ENCODE results near the gene METAP2. TPM values are rescaled to one million over a fixed set of nuclear protein-coding genes. Genes with fewer than 3 reads are reported as not detected.

METAP2 gene
- total and polyA plus RNA-seq, 8 donors = 56.3 to 141 (median 112) TPM

DNA sequence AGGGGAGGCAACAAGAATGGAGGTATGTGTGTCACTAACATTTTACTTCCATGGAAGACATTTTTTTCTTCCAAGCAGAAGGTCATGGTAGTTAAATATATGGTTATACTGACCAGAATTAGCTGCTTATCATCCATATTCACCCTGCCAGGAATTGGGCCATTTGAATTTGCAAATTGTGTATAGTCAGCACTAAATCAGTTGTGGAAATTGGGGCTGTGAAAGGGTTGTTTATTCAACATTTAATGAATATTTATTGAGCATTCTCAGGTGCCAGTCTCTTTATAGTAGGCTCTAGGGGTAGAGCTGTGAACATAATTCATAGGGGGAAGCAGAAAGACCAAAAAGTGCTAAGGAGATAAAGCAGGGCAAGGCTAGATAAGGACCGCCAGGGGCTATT, 38.0 kb downstream of the METAP2 start:
- H3K27me3 ChIP-seq = no peaks in the 10 kb centered on the region
- H3K4me3 ChIP-seq = no peak overlapping the region
- no peak overlapping the region for H3K27ac ChIP-seq
- H3K9me3 ChIP-seq = no peaks in the 10 kb centered on the region
- TF ChIP-seq, protein P1, sequence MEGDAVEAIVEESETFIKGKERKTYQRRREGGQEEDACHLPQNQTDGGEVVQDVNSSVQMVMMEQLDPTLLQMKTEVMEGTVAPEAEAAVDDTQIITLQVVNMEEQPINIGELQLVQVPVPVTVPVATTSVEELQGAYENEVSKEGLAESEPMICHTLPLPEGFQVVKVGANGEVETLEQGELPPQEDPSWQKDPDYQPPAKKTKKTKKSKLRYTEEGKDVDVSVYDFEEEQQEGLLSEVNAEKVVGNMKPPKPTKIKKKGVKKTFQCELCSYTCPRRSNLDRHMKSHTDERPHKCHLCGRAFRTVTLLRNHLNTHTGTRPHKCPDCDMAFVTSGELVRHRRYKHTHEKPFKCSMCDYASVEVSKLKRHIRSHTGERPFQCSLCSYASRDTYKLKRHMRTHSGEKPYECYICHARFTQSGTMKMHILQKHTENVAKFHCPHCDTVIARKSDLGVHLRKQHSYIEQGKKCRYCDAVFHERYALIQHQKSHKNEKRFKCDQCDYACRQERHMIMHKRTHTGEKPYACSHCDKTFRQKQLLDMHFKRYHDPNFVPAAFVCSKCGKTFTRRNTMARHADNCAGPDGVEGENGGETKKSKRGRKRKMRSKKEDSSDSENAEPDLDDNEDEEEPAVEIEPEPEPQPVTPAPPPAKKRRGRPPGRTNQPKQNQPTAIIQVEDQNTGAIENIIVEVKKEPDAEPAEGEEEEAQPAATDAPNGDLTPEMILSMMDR (IDR thresholded peaks at IDR 0.05) = no peak
- peaks cover 0 to 87% of the 10 kb centered on the region in 2 donors for H3K36me3 ChIP-seq
- DNase-seq (no peak), ATAC-seq (no peak)
- intact Hi-C loops (cut with DNase I) = no loop called here
- H3K4me1 ChIP-seq = peaks cover 0 to 2% of the 10 kb centered on the region in 2 donors

DNA sequence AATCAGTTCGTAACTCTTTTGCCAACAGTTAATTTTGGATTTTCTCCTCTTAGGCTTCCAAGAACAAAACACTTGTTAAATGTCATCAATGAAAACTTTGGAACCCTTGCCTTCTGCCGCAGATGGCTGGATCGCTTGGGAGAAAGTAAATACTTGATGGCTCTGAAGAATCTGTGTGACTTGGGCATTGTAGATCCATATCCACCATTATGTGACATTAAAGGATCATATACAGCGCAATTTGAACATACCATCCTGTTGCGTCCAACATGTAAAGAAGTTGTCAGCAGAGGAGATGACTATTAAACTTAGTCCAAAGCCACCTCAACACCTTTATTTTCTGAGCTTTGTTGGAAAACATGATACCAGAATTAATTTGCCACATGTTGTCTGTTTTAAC, 39.6 kb downstream of the METAP2 start:
- no peak for DNase-seq
- no peak for ATAC-seq
- TF ChIP-seq, protein P1 (IDR thresholded peaks at IDR 0.05) = no peak
- Histone ChIP-seq H3K36me3 (peaks cover 0 to 70% of the 10 kb centered on the region in 2 donors), H3K4me1 (no peaks in the 10 kb centered on the region), H3K4me3 (no peak overlapping the region), H3K9me3 (no peaks in the 10 kb centered on the region), H3K27me3 (no peaks in the 10 kb centered on the region), H3K27ac (no peak overlapping the region)
- intact Hi-C loops (cut with DNase I) = no loop called here

DNA sequence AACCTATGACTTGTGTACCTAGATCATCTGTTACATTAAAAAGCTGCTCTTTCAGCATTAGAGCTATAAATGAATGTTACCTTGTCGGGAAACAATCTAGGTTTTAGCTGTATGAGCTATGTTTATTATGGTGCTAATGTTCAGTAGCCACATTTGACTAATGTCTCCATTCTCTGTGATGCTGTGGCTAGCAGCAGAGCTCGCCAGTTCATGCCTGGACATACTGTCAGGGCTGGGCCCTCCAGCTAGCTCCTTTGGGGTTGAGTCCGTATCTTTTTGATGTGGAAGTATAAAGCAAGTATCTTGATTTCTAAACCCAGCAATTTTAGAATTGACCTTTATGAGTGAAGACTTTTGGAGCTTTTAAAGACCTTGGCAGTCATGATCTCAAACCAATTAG, 41.2 kb downstream of the METAP2 start:
- no peaks in the 10 kb centered on the region for H3K27me3 ChIP-seq
- no peak for ATAC-seq
- H3K36me3 ChIP-seq = peaks cover 0 to 55% of the 10 kb centered on the region in 2 donors
- H3K4me3 ChIP-seq = no peak overlapping the region
- intact Hi-C loops (cut with DNase I) = no loop called here
- H3K9me3 ChIP-seq = no peaks in the 10 kb centered on the region
- no peaks in the 10 kb centered on the region for H3K4me1 ChIP-seq
- TF ChIP-seq, protein P1 (IDR thresholded peaks at IDR 0.05) = no peak
- H3K27ac ChIP-seq = no peak overlapping the region
- no peak for DNase-seq

DNA sequence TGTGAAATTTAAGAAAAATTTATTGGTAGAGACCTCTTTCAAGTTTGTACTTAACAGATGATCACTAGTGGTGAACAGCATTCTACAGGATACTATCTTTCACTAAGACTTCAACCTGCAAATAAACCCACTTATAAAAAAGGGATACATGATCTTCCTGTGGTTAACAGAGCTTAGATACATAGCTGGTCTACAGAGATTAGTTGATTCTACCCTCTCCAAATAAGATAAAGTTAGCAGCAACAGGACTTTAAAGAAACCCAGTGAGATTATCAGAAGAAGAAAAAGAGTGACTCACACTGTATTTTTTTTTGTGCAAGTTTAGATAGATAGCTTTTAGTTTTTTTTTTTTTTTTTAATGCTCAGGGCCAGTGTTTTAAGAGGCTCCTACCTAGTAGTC, 42.8 kb downstream of the METAP2 start:
- intact Hi-C loops (cut with DNase I) = no loop called here
- Histone ChIP-seq H3K4me3 (no peak overlapping the region), H3K27me3 (no peaks in the 10 kb centered on the region), H3K4me1 (no peaks in the 10 kb centered on the region), H3K9me3 (no peaks in the 10 kb centered on the region), H3K36me3 (peaks cover 0 to 42% of the 10 kb centered on the region in 2 donors), H3K27ac (no peak overlapping the region)
- ATAC-seq = no peak
- DNase-seq = no peak
- TF ChIP-seq, protein P1 (IDR thresholded peaks at IDR 0.05) = no peak

DNA sequence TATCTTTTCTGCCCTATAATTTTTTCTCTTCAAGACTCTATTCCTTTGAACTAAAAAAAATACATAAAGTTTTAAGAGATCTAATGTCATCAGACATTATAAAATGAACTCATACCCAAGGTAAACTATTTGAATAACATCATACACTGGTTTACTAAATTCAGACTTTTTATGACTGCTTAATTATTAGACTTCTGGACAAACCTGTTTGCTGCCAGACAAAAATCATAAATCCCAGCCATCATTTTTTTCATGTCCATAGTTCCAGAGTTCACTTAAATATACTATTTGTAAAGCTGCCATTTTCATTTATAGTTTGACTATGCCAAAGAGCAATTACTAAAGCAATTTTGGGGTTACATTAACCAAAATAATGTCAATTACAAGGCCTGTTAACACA, 43.3 kb downstream of the METAP2 start:
- Histone ChIP-seq H3K4me1 (no peaks in the 10 kb centered on the region), H3K27me3 (no peaks in the 10 kb centered on the region), H3K9me3 (no peaks in the 10 kb centered on the region), H3K27ac (no peak overlapping the region), H3K4me3 (no peak overlapping the region), H3K36me3 (peaks cover 0 to 37% of the 10 kb centered on the region in 2 donors)
- intact Hi-C loops (cut with DNase I) = no loop called here
- TF ChIP-seq, protein P1 (IDR thresholded peaks at IDR 0.05) = no peak
- no peak for ATAC-seq
- DNase-seq = no peak

Data from left lung (tissue), 10 donors.